ENCODE measurements around the gene BAIAP2L1. TPM values are rescaled to one million over a fixed set of nuclear protein-coding genes. Genes with fewer than 3 reads are reported as not detected.

BAIAP2L1 gene
- total and polyA plus RNA-seq, 9 of the 15 experiments (the other 6 are each of a cell fraction or from before 2014, with no cell fraction given): 4.2 to 29.8 (median 15.5) TPM

DNA sequence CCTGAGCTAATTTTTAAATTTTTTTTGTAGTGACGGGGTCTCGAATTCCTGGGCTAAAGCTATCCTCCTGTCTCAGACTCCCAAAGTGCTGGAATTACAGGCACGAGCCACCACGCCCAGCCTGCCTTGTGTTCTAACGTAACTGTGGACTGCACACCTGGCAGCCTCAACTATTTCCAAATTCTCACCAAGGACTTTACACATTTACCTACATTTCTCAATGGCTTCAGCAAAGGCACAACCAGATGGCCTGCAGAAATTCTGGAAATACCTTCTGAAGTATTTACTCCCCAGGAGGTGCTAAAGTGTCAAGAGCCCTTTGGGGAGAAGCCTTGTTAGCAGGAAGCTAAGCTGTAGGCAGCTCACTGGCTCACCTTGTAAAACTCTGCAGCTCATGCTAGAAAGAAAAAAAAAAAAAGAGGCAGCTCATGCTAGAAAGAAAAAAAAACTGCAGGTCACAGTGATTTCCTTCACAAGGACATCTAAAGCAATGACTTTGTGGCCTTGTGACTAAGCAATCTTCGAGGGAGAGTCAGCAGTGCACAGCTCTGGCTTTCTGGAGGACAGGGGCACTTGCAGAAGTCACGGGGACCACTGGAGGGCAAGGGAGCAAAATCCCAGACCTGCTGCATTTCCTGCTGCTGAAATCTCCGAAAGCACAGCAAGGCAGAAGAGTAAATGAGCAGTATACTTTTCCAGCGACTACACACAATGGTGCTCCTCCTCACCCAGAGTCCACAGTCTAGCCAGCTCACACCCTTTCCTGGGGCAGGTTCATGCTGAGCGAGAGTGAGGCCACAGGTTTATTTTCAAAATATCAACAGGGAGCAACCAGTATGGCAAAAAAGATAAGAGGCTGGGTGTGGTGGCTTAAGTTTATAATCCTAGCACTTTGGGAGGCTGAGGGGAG is 40.4 kb downstream of the BAIAP2L1 start (continued):
- TF ChIP-seq E2F4 (CRISPR knock-in tag; IDR thresholded peaks at IDR 0.05; ENCODE audit: low read depth): no peak
- TF ChIP-seq BACH1 (tag; IDR thresholded peaks at IDR 0.05): peak; percentile 75
- peak; percentile 36 for TF ChIP-seq CCNT2 (IDR thresholded peaks at IDR 0.05; ENCODE audit: borderline replicate concordance, extremely low read depth, insufficient read length, low read depth, low read length)
- TF ChIP-seq CTCF (IDR thresholded peaks at IDR 0.05 in 2 of 3, conservative IDR thresholded peaks at IDR 0.05 in 1 of 3; ENCODE audit: insufficient read depth in 2 of 3, low read depth in 1 of 3, low read length in 3 of 3): peak in 2 of 3 experiments; percentile 10 to 41; a peak in 3 of 6 replicates
- no peak for TF ChIP-seq EWSR1 (IDR thresholded peaks at IDR 0.05; ENCODE audit: borderline replicate concordance, low read depth, partially characterized antibody)
- TF ChIP-seq SMARCA5 (IDR thresholded peaks at IDR 0.05): no peak
- 0 out of 2 replicates have a peak, but pooled peaks have one; percentile 9 for TF ChIP-seq NFE2L1 (tag; IDR thresholded peaks at IDR 0.05; ENCODE audit: borderline replicate concordance, low read depth)
- TF ChIP-seq CEBPB (tag; IDR thresholded peaks at IDR 0.05): no peak
- peak in 1 of 2 experiments; percentile 57; a peak in 3 of 4 replicates for TF ChIP-seq TBL1XR1 (IDR thresholded peaks at IDR 0.05; ENCODE audit: low read length in 2 of 2)
- TF ChIP-seq, protein P1, sequence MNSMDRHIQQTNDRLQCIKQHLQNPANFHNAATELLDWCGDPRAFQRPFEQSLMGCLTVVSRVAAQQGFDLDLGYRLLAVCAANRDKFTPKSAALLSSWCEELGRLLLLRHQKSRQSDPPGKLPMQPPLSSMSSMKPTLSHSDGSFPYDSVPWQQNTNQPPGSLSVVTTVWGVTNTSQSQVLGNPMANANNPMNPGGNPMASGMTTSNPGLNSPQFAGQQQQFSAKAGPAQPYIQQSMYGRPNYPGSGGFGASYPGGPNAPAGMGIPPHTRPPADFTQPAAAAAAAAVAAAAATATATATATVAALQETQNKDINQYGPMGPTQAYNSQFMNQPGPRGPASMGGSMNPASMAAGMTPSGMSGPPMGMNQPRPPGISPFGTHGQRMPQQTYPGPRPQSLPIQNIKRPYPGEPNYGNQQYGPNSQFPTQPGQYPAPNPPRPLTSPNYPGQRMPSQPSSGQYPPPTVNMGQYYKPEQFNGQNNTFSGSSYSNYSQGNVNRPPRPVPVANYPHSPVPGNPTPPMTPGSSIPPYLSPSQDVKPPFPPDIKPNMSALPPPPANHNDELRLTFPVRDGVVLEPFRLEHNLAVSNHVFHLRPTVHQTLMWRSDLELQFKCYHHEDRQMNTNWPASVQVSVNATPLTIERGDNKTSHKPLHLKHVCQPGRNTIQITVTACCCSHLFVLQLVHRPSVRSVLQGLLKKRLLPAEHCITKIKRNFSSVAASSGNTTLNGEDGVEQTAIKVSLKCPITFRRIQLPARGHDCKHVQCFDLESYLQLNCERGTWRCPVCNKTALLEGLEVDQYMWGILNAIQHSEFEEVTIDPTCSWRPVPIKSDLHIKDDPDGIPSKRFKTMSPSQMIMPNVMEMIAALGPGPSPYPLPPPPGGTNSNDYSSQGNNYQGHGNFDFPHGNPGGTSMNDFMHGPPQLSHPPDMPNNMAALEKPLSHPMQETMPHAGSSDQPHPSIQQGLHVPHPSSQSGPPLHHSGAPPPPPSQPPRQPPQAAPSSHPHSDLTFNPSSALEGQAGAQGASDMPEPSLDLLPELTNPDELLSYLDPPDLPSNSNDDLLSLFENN (IDR thresholded peaks at IDR 0.05; ENCODE audit: low read depth in 2 of 2, low read length in 2 of 2): no peak
- no peak for TF ChIP-seq EGR1 (conservative IDR thresholded peaks at IDR 0.05)
- no peak for TF ChIP-seq RBM22 (IDR thresholded peaks at IDR 0.05; ENCODE audit: low read depth, low read length, poor library complexity, severe bottlenecking)
- TF ChIP-seq ZNF133 (CRISPR knock-in tag; IDR thresholded peaks at IDR 0.05): no peak
